Astrocyte of the cerebellum (primary cell): ENCODE results near the gene PACRG.

ENCODE experiments used
- DNase-seq: peaks from one replicate; pipeline ENCODE4 v3.0.0-alpha.2; 2011; ENCODE audit warnings: low read depth
- H3K4me3 ChIP-seq: 2 replicates; pipeline ENCODE4 v1.5.1; 2011; ENCODE audit warnings: mild to moderate bottlenecking, low read depth, low read length, moderate library complexity
- CTCF ChIP-seq: IDR thresholded peaks from 2 replicates; pipeline ENCODE4 v1.5.1; 2012; ENCODE audit warnings: low read length, low read depth, moderate library complexity, mild to moderate bottlenecking; ENCODE audit errors: missing control alignments
- in situ Hi-C: cut with HindIII; loops from 2 replicates; pipeline ENCODE4 v1.10.0; 2017; ENCODE audit warnings: low sequenced_read_pairs

The PACRG gene

GRCh38 chr6:162952423-162952822 lies 224.6 kb downstream of the PACRG start:
- no peak for TF ChIP-seq CTCF
- no peak for DNase-seq
- in situ Hi-C loops: no loop called here
- no peak overlapping the region for H3K4me3 ChIP-seq

GRCh38 chr6:162957062-162957461 lies 229.3 kb downstream of the PACRG start:
- in situ Hi-C loops: no loop called here

GRCh38 chr6:162960679-162961457 lies 233.1 kb downstream of the PACRG start:
- no peak for DNase-seq
- TF ChIP-seq CTCF: no peak
- H3K4me3 ChIP-seq: no peak overlapping the region
- in situ Hi-C loops: no loop called here

More at GRCh38 chr6:162957062-162957461, 229.3 kb downstream of the PACRG start:
- no peak overlapping the region for H3K4me3 ChIP-seq
- no peak for TF ChIP-seq CTCF
- DNase-seq: no peak

- no peak for TF ChIP-seq CTCF
- in situ Hi-C loops: no loop called here
- no peak overlapping the region for H3K4me3 ChIP-seq
- no peak for DNase-seq
Measured at GRCh38 chr6:162962093-162962492, 234.3 kb downstream of the PACRG start.

- DNase-seq: no peak
- no peak overlapping the region for H3K4me3 ChIP-seq
- no peak for TF ChIP-seq CTCF
- in situ Hi-C loops: no loop called here
Measured at GRCh38 chr6:162963861-162964260, 236.1 kb downstream of the PACRG start.

GRCh38 chr6:162964488-162965140 lies 236.8 kb downstream of the PACRG start:
- DNase-seq: peak; percentile 96
- in situ Hi-C loops: no loop called here
- H3K4me3 ChIP-seq: no peak overlapping the region
- no peak for TF ChIP-seq CTCF
